GM12801 (cell line): ENCODE results near the gene BORCS5.

Experiments used
- TF ChIP-seq, protein P1 (sequence below): IDR thresholded peaks from one replicate; pipeline ENCODE4 v1.5.1; 2011; ENCODE audit warnings: control low read depth; ENCODE audit not compliant: insufficient read length; ENCODE audit errors: extremely low read depth

BORCS5 gene

DNA sequence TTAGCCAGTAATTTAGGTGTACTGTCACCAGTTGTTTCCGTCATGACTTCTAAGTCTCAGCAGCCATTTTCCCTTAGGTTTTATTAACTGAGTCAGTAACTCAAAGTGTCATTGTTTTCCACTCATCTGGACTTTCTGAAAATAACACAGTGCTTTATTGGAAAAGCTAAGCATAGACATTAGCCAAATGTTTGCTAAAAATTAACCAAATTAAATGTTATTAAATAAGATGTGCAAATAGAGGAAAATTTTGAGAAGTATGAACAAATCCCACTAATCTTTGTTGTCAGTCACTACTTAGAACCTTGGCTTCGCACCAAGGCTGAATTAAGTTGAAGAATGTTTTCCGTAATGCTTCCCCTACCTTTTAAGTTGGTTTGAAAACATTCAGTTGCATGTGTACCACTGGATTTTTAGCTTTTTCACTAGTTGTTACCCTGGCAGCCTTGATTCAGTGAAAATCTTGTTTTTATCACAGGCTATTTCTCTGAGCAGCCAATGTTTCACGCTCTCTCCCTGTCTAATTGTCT is 43.0 kb downstream of the BORCS5 start:
- TF ChIP-seq, protein P1, sequence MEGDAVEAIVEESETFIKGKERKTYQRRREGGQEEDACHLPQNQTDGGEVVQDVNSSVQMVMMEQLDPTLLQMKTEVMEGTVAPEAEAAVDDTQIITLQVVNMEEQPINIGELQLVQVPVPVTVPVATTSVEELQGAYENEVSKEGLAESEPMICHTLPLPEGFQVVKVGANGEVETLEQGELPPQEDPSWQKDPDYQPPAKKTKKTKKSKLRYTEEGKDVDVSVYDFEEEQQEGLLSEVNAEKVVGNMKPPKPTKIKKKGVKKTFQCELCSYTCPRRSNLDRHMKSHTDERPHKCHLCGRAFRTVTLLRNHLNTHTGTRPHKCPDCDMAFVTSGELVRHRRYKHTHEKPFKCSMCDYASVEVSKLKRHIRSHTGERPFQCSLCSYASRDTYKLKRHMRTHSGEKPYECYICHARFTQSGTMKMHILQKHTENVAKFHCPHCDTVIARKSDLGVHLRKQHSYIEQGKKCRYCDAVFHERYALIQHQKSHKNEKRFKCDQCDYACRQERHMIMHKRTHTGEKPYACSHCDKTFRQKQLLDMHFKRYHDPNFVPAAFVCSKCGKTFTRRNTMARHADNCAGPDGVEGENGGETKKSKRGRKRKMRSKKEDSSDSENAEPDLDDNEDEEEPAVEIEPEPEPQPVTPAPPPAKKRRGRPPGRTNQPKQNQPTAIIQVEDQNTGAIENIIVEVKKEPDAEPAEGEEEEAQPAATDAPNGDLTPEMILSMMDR: no peak

DNA sequence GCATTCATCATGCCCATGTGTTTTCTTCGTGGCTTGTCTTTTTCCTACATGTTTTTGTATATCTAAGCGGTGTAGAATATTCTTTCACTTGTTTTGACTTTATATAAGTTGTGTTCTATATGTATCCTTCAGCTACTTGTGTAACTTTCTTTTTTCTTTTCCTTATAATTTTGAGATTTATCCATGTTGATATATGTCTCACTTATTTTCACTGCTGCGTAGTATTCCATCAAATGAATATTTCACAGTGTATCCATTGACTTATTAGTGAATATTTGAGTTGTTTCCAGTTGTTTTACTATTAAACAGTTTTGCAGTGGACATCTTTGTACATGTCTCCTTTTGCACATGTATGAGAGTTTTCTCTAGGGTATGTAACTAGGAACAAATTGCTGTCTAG is 43.9 kb downstream of the BORCS5 start:
- TF ChIP-seq, protein P1: no peak

DNA sequence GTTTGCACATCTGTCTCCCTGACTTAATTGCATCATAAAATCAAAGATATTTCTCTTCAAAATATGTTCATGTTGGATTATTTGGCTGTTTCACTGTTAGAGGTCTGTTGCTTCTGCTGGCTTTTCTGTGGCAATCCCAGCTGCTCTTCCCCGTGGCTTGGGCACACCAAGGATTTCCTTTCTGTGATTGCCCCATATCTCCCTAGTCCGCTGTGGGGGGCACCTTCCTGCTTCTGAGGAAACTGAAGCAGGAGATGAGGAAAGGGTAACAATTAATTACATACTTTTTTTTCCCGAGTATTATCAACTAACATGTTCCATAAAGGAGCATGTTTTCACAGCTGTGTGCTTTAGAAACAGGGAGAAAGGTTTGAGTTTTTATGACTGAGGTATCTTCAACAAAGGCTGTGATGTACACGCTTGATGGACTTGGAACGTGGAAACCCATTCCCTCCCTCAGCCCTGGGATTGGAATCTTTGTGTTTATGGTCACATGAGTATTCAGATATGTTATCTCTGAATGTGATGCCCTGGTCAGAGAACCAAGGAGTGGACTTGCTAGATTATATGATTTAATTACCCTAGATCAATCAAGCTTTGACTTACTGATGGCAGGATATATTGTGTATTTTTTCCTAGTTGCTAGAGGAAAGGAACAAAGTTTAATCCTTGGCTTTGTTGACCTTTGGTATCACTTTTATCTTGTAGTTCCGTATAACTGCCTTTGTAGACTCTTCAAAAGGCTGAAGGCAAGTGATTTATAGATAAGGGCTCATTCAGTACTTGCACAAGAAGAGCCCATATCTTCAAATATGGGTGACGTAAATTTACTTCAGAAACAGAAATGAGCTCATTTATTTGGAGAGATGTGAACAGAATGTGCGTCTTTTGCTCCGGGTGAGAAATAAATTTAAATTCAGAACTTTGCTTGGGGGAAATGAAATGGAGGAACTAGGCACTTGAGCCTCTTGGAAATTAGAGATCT is 46.7 kb downstream of the BORCS5 start:
- TF ChIP-seq, protein P1: no peak

DNA sequence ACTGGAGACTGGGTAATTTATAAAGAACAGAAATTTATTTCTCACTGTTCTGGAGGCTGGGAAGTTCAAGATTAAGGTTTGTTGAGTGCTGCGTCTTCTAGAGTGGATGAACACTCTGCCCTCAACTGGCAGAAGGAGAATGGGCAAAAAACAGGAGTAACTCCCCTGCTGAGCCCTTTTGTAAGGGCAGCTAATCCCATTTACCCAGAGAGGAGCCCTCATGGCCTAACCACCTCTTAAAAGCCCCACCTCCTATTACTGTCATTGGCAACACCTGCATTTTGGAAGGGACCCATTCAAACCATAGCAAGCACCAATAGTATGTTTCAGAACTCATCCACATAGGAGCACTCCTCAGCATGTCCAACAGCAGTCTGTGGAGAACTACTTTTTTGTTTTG is 47.4 kb downstream of the BORCS5 start:
- TF ChIP-seq, protein P1: no peak

DNA sequence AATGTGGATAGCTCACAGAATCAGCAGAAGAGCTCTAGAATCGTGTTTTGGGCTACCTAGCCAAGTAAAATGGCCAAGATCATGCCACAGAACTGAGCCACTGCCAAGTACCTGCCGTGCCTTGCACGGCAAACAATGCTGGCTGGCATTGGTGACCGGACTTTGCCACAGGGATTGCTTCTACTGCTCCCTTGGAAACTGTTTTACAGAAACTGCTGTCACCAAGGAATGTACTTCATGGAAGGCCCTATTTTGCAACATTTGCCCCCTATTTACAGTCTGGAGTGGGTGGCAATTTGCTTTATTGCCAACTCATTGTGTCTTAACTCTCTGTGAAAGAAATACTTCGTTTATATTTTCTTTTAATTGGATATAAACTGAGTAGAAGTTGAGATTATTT is 49.0 kb downstream of the BORCS5 start:
- TF ChIP-seq, protein P1: no peak

DNA sequence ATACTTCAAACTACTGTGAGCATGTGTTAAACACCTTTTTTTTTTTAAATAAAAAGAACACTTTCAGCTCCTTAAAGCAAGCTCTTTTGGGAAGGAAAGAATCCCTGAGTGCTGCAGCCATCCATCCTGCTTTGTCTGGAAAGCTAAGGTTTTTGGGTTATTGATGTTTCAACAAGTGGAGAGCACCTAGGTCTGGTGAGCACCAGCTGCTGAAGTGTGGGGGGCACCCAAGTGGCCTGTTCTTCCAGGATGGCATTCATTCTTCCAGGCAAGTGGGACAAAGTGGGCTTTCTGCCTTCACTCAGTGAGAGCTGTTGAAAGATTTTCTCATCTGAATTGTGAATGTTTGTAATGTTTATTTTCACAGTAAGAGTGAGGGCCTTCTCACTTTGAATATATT is 49.9 kb downstream of the BORCS5 start:
- TF ChIP-seq, protein P1: no peak

DNA sequence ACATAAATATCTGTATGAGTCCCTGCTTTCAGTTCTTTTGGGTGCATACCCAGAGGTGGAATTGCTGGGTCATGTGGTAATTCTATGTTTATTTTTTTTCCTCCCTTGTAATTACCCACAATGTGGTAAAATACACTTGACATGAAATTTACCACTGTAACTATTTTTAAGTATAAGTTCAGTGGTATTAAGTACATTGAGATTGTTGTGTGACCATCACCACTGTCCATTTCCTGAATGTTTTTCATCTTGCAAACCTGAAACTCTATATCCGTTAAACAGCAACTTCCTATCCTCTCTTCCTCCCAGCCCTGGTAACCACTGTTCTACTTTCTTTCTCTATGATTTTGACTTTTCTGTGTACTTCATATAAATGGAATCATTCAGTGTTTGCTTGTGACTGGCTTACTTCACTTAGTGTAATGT is 51.4 kb downstream of the BORCS5 start:
- TF ChIP-seq, protein P1: no peak
